HepG2 (cell line): ENCODE data around the gene GOSR1. TPM values are rescaled to one million over a fixed set of nuclear protein-coding genes. Genes with fewer than 3 reads are reported as not detected.
A peak's percentile ranks its signal among the peaks of the same experiment; 100 is the strongest.

Source experiments
- ATAC-seq: fragments of 200-7000 bp; cut with Tn5 transposase; 3 replicates; pipeline ENCODE4 v1.9.1; 2020; ENCODE audit warnings: mild to moderate bottlenecking, moderate library complexity
- BruUV-seq: library from RNA; stranded (reverse); fragments of 400-500 nt; replicated peaks from 2 replicates; lab custom pipeline; 2021; lab: Mats Ljungman, UMichigan
- CTCF ChIA-PET: fragments of 300-600 bp; formaldehyde crosslinking; extraction: SDS; loops from one replicate; lab custom pipeline; 2021; ENCODE audit warnings: low total read pairs, inconsistent platforms, low intra/inter-chr PET ratio; lab: Yijun Ruan, JAX
- POLR2A ChIA-PET: fragments of 350-600 bp; sonication (Branson Sonifier 250); formaldehyde crosslinking; loops from one replicate; lab custom pipeline; 2020; ENCODE audit warnings: antibody characterized with exemption, inconsistent platforms; lab: Yijun Ruan, JAX
- DNase-seq: peaks from one replicate; pipeline ENCODE4 v3.0.0-alpha.2; 2015; ENCODE audit warnings: low spot score
- FAIRE-seq: peaks from 3 replicates; lab custom pipeline; 2011; peaks lifted over from hg19 to GRCh38; lab: Jason Lieb, UNC
- H2AFZ ChIP-seq: one replicate; pipeline ENCODE4 v1.6.1; 2011; ENCODE audit warnings: low read length, inconsistent platforms
- H3K27ac ChIP-seq: fragments of 300-600 bp; 3 replicates; pipeline ENCODE4 v1.8.0; 2011; ENCODE audit warnings: mixed run types, mild to moderate bottlenecking, mixed read lengths, low read length, inconsistent platforms; ENCODE audit not compliant: insufficient read depth; ENCODE audit errors: extremely low read length
- H3K27me3 ChIP-seq, 2 experiments: fragments of 200-600 bp in 1 of 2; 2 replicates in 1 of 2; 3 replicates in 1 of 2; pipeline versions ENCODE4 v1.6.0 to v1.8.0; 2011; ENCODE audit warnings: low read length in 2 of 2, mild to moderate bottlenecking in 2 of 2, moderate library complexity in 2 of 2, inconsistent platforms in 1 of 2; ENCODE audit not compliant: insufficient read depth in 2 of 2, control insufficient read depth in 1 of 2
- H3K36me3 ChIP-seq, 2 experiments: fragments of 200-600 bp in 1 of 2; replicated peaks in 1 of 2; 2 replicates in 1 of 2; 3 replicates in 1 of 2; pipeline versions ENCODE4 v1.5.1 to v1.8.0; 2011; ENCODE audit warnings: low read length in 2 of 2, inconsistent platforms in 1 of 2; ENCODE audit not compliant: insufficient read depth in 2 of 2, control insufficient read depth in 1 of 2
- H3K4me1 ChIP-seq: 2 replicates; pipeline ENCODE4 v1.5.1; 2012; ENCODE audit warnings: low read length, inconsistent platforms; ENCODE audit not compliant: insufficient read depth
- H3K4me2 ChIP-seq: 2 replicates; pipeline ENCODE4 v1.6.0; 2011; ENCODE audit warnings: low read depth, low read length, inconsistent platforms
- H3K4me3 ChIP-seq, 3 experiments: fragments of 200-600 bp in 1 of 3; sonication (generic), shearing (Covaris generic) in 1 of 3; replicated peaks in 1 of 3; 2 replicates each; pipeline ENCODE4 v1.5.1; 2011 to 2016; ENCODE audit warnings: low read length in 3 of 3, inconsistent platforms in 2 of 3, low read depth in 2 of 3, mild to moderate bottlenecking in 2 of 3, control low read depth in 1 of 3, mixed read lengths in 1 of 3; ENCODE audit not compliant: insufficient read depth in 1 of 3
- H3K79me2 ChIP-seq: one replicate; pipeline ENCODE4 v1.6.1; 2011; ENCODE audit warnings: low read length, inconsistent platforms; ENCODE audit not compliant: insufficient read depth
- H3K9ac ChIP-seq: 2 replicates; pipeline ENCODE4 v1.6.0; 2011; ENCODE audit warnings: mild to moderate bottlenecking, low read depth, low read length, inconsistent platforms; ENCODE audit not compliant: insufficient read depth
- H3K9me3 ChIP-seq: 2 replicates; pipeline ENCODE4 v1.5.1; 2012; ENCODE audit warnings: mild to moderate bottlenecking, low read length
- H4K20me1 ChIP-seq: 2 replicates; pipeline ENCODE4 v1.6.0; 2011; ENCODE audit warnings: inconsistent platforms, mild to moderate bottlenecking, low read length, moderate library complexity; ENCODE audit not compliant: insufficient read depth
- CCDC6 ChIP-seq: sonication (generic); formaldehyde crosslinking; IDR thresholded peaks from 2 replicates; pipeline ENCODE4 v1.8.1; 2022; ENCODE audit warnings: mild to moderate bottlenecking, missing genetic modification reagents, moderate library complexity
- FOXP1 ChIP-seq, 2 experiments: fragments of 450-650 bp in 1 of 2; IDR thresholded peaks; 2 replicates each; pipeline ENCODE4 v1.6.1; 2017 to 2018; ENCODE audit warnings: antibody characterized with exemption in 1 of 2
- REL ChIP-seq: sonication (generic); formaldehyde crosslinking; conservative IDR thresholded peaks from 2 replicates; pipeline ENCODE4 v1.8.0; 2022; ENCODE audit warnings: mild to moderate bottlenecking, missing genetic modification reagents, moderate library complexity
- SMC3 ChIP-seq: IDR thresholded peaks from 2 replicates; pipeline ENCODE4 v1.6.1; 2011; ENCODE audit warnings: low read length, improper control_type of control experiment
- ZNF180 ChIP-seq: sonication (generic); formaldehyde crosslinking; IDR thresholded peaks from 2 replicates; pipeline ENCODE4 v1.4.0; 2020; ENCODE audit warnings: low read depth, missing genetic modification reagents, borderline replicate concordance
- ZNF263 ChIP-seq: sonication (generic); formaldehyde crosslinking; IDR thresholded peaks from 2 replicates; pipeline ENCODE4 v1.4.0; 2020; ENCODE audit warnings: missing genetic modification reagents
- ZNF432 ChIP-seq: sonication (generic); formaldehyde crosslinking; IDR thresholded peaks from 2 replicates; pipeline ENCODE4 v1.5.0; 2020; ENCODE audit warnings: missing genetic modification reagents, mild to moderate bottlenecking, borderline replicate concordance
- ZNF564 ChIP-seq: sonication (generic); formaldehyde crosslinking; IDR thresholded peaks from 2 replicates; pipeline ENCODE4 v1.8.1; 2023; ENCODE audit warnings: mild to moderate bottlenecking, missing genetic modification reagents
- ZSCAN20 ChIP-seq: sonication (generic); formaldehyde crosslinking; IDR thresholded peaks from 2 replicates; pipeline ENCODE4 v1.4.0; 2020; ENCODE audit warnings: missing genetic modification reagents, mild to moderate bottlenecking, borderline replicate concordance
- WGBS: methylation state at CpG from one replicate; pipeline ENCODE4 v1.1.6; 2017; ENCODE audit warnings: low lambda C conversion rate; 5-methylcytosine and 5-hydroxymethylcytosine counted together
- in situ Hi-C: cut with HindIII; loops from 2 replicates; pipeline ENCODE4 v1.10.0; 2017; ENCODE audit warnings: low pct_unique_long_range_greater_than_20kb; ENCODE audit not compliant: extremely low pct_ligation_motif_present
- intact Hi-C: fragments of 100-400 bp; cut with micrococcal nuclease; formaldehyde crosslinking; loops from one replicate; pipeline ENCODE4 v1.10.0; 2022; ENCODE audit not compliant: unreplicated experiment
- polyA plus RNA-seq, 8 experiments: library from polyadenylated mRNA; depleted of rRNA in 3 of 8; stranded (reverse) in 7 of 8; unstranded in 1 of 8; fragments of >200 nt; fragmentation: Illumina TruSeq in 4 of 8; extraction: Trizol in 4 of 8; gene quantifications; 2 replicates each; pipeline versions ENCODE4 v1.2.1 to v1.2.3, GENCODE V29; 2011 to 2016; ENCODE audit warnings: low read depth in 4 of 8, missing spikeins in 1 of 8, mixed read lengths in 1 of 8; ENCODE audit not compliant: insufficient read depth in 1 of 8
- total RNA-seq, 5 experiments: library from RNA; depleted of rRNA; stranded (reverse); fragments of >200 nt; fragmentation: Illumina TruSeq; extraction: Trizol; gene quantifications; 2 replicates each; pipeline ENCODE4 v1.2.3, GENCODE V29; 2016; ENCODE audit warnings: low read depth in 1 of 5
- TF ChIP-seq, protein P1 (sequence below): sonication (generic); formaldehyde crosslinking; IDR thresholded peaks from 2 replicates; pipeline ENCODE4 v1.5.1; 2020; ENCODE audit warnings: missing genetic modification reagents, mild to moderate bottlenecking, borderline replicate concordance
- TF ChIP-seq, protein P2 (sequence below): sonication (generic); formaldehyde crosslinking; IDR thresholded peaks from 2 replicates; pipeline ENCODE4 v1.5.0; 2020; ENCODE audit warnings: missing genetic modification reagents, mild to moderate bottlenecking, borderline replicate concordance

Gene GOSR1
- total and polyA plus RNA-seq, 2 of the 13 experiments (the other 11 are each of a cell fraction or from before 2014, with no cell fraction given): 15.8 to 37.0 TPM

DNA sequence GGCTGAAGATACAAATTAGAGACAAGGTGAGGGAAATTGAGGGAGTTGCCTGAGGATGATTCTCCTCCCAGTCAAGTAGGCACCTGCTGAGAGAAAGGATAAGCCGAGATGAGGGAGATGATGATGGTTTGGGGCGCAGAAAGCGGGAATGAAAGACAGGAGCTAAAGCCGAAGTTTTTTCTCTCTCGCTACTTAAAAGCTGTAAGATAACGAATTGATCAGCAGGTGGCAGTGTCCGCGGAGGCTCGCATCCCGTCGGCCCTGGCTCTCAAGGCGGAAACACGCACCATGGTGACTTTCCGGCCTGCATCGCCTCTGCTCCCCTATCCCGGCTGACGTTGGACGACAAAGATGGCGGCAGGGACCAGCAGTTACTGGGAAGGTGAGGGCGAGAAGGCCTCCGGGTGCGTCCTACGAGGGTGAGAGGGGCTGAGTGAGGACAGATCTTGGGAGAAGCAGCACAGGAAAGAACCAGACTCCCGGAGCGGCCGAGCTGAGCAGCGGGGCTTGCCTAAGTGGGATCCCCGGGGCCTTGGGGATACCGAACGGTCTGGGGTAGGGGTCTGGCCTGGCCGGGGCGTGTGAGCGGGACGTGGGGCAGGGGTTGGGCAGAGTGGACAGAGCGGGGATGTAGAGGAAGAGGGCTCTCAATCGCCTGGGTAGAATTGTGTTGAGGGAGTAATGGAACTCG is at the start of gene GOSR1 (continued):
- no peak for TF ChIP-seq FOXP1 (IDR thresholded peaks at IDR 0.05)
- TF ChIP-seq FOXP1 (CRISPR knock-in tag; IDR thresholded peaks at IDR 0.05): 0 out of 2 replicates have a peak, but pooled peaks have one; percentile 20

DNA sequence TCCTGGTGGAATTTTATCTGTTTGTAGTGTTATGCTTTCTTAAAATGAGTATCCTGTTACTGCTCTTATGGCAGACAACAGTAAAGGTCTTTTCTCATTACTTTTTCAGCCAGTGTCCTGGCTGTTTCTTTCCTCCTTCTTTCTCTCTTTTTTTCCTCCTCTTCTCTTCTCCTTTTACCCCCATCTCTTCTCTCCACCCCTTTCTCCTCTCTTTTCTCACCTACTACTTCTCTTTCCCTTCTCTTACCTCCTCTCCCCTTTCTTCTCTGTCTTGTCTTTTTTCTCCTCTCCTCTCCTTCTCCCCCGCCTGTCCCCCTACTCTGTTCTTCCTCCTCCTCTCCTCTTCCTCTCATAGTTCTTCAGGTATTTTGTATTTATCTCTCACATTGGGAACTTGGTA is 49.6 kb upstream of the GOSR1 start:
- H3K79me2 ChIP-seq: peaks cover 2% of the 10 kb centered on the region
- no peaks in the 10 kb centered on the region for H3K9me3 ChIP-seq
- H3K9ac ChIP-seq: no peak overlapping the region
- ChIA-PET POLR2A (no interaction called here), CTCF (no interaction called here)
- H3K4me3 ChIP-seq: no peak overlapping the region
- no peak overlapping the region for H3K27ac ChIP-seq
- no peak for FAIRE-seq
- no peak for DNase-seq
- H3K27me3 ChIP-seq: no peaks in the 10 kb centered on the region
- no peak for ATAC-seq
- peaks cover 3 to 53% of the 10 kb centered on the region in 2 experiments; a peak in 4 of 5 replicates for H3K36me3 ChIP-seq
- H4K20me1 ChIP-seq: no peaks in the 10 kb centered on the region
- H3K4me2 ChIP-seq: no peak overlapping the region
- in situ Hi-C loops: no loop called here
- BruUV-seq: no TSS peak
- WGBS: 98% methylated on average over 1 of the region's 1 CpG
- no peak overlapping the region for H2AFZ ChIP-seq
- intact Hi-C loops: no loop called here
- H3K4me1 ChIP-seq: no peaks in the 10 kb centered on the region
- TF ChIP-seq ZNF564 (CRISPR knock-in tag) (no peak), ZNF432 (CRISPR knock-in tag) (no peak), ZSCAN20 (CRISPR knock-in tag) (no peak), ZNF180 (no peak), REL (CRISPR knock-in tag) (no peak), CCDC6 (no peak), ZNF263 (CRISPR knock-in tag) (no peak), SMC3 (no peak)
- TF ChIP-seq, protein P1, sequence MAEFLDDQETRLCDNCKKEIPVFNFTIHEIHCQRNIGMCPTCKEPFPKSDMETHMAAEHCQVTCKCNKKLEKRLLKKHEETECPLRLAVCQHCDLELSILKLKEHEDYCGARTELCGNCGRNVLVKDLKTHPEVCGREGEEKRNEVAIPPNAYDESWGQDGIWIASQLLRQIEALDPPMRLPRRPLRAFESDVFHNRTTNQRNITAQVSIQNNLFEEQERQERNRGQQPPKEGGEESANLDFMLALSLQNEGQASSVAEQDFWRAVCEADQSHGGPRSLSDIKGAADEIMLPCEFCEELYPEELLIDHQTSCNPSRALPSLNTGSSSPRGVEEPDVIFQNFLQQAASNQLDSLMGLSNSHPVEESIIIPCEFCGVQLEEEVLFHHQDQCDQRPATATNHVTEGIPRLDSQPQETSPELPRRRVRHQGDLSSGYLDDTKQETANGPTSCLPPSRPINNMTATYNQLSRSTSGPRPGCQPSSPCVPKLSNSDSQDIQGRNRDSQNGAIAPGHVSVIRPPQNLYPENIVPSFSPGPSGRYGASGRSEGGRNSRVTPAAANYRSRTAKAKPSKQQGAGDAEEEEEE (CRISPR knock-in tag): no peak
- TF ChIP-seq, protein P2, sequence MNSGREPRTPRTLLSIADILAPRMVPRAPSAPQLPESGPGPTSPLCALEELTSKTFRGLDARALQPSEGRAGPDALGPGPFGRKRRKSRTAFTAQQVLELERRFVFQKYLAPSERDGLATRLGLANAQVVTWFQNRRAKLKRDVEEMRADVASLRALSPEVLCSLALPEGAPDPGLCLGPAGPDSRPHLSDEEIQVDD (CRISPR knock-in tag): no peak
